Memory B cell (primary cell): ENCODE measurements around the gene IGF2R.

Experiments
- ATAC-seq: fragments of 150-1000 bp; cut with Tn5 transposase; 2 replicates; pipeline ENCODE4 v1.10.0; 2021; ENCODE audit warnings: low read depth, mild to moderate bottlenecking, moderate library complexity
- DNase-seq, 2 donors: peaks; one replicate each; pipeline ENCODE4 v3.0.0; 2022; ENCODE audit warnings: low spot score in 2 of 2
- H3K27ac Mint-ChIP-seq: one replicate; pipeline ENCODE4 v1.8.0; 2022; ENCODE audit warnings: mild to moderate bottlenecking, moderate library complexity, mixed read lengths
- H3K27me3 Mint-ChIP-seq: one replicate; pipeline ENCODE4 v1.8.0; 2022; ENCODE audit warnings: mixed read lengths
- H3K36me3 Mint-ChIP-seq: one replicate; pipeline ENCODE4 v1.8.0; 2022; ENCODE audit warnings: mild to moderate bottlenecking, mixed read lengths
- H3K4me1 Mint-ChIP-seq: one replicate; pipeline ENCODE4 v1.8.0; 2022; ENCODE audit warnings: mixed read lengths
- H3K4me3 Mint-ChIP-seq: one replicate; pipeline ENCODE4 v1.8.0; 2022; ENCODE audit warnings: mild to moderate bottlenecking, moderate library complexity, mixed read lengths
- H3K9me3 Mint-ChIP-seq: one replicate; pipeline ENCODE4 v1.8.0; 2022; ENCODE audit warnings: mixed read lengths

Gene IGF2R

DNA sequence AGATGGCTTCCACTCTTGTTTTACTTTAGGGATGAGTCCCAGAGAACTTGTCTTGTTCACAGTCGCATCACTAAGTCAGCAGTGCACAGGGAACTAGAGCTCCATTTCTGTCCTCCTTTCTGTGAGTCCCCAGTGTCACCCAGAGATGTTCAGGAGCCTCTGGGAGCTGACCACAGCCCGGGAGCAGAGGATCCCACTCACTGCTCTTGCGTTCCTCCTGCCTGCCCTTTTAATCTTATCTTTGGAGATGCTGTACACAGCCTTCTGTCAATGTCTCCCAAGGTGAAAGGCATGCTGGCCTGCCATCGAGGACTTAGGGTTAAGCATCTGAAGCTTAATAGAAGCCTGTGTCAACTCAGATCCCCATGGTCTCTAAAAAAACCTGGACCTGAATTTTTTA lies 71.2 kb downstream of the IGF2R start:
- Mint-ChIP-seq H3K9me3 (no peaks in the 10 kb centered on the region), H3K4me3 (no peak overlapping the region), H3K27ac (no peak overlapping the region), H3K36me3 (peaks cover 34% of the 10 kb centered on the region), H3K27me3 (no peaks in the 10 kb centered on the region), H3K4me1 (peaks cover 4% of the 10 kb centered on the region)
- no peak for DNase-seq
- no peak for ATAC-seq

GRCh38 chr6:160040527-160041264 lies 71.8 kb downstream of the IGF2R start:
- ATAC-seq = no peak
- Mint-ChIP-seq H3K4me1 (peaks cover 2% of the 10 kb centered on the region), H3K27me3 (no peaks in the 10 kb centered on the region), H3K9me3 (no peaks in the 10 kb centered on the region), H3K36me3 (peaks cover 37% of the 10 kb centered on the region), H3K4me3 (no peak overlapping the region), H3K27ac (no peak overlapping the region)
- DNase-seq = no peak

- H3K27ac Mint-ChIP-seq = no peak overlapping the region
- DNase-seq (no peak), ATAC-seq (no peak)
- peaks cover 29% of the 10 kb centered on the region for H3K36me3 Mint-ChIP-seq
- peaks cover 2% of the 10 kb centered on the region for H3K4me1 Mint-ChIP-seq
- H3K27me3 Mint-ChIP-seq = no peaks in the 10 kb centered on the region
- no peak overlapping the region for H3K4me3 Mint-ChIP-seq
- no peaks in the 10 kb centered on the region for H3K9me3 Mint-ChIP-seq
These were observed 72.7 kb downstream of the IGF2R start for GRCh38 chr6:160041608-160042007.

- Mint-ChIP-seq H3K4me1 (peaks cover 2% of the 10 kb centered on the region), H3K9me3 (no peaks in the 10 kb centered on the region), H3K27me3 (no peaks in the 10 kb centered on the region), H3K4me3 (no peak overlapping the region), H3K36me3 (peaks cover 29% of the 10 kb centered on the region), H3K27ac (no peak overlapping the region)
- ATAC-seq (no peak), DNase-seq (no peak)
These were observed 73.3 kb downstream of the IGF2R start for GRCh38 chr6:160042014-160042773.

- DNase-seq (no peak), ATAC-seq (no peak)
- Mint-ChIP-seq H3K27me3 (no peaks in the 10 kb centered on the region), H3K27ac (no peak overlapping the region), H3K4me1 (peaks cover 2% of the 10 kb centered on the region), H3K36me3 (peaks cover 31% of the 10 kb centered on the region), H3K9me3 (no peaks in the 10 kb centered on the region), H3K4me3 (no peak overlapping the region)
These were observed 74.0 kb downstream of the IGF2R start for GRCh38 chr6:160042788-160043301.

GRCh38 chr6:160043784-160044183 lies 74.9 kb downstream of the IGF2R start:
- H3K27me3 Mint-ChIP-seq = no peaks in the 10 kb centered on the region
- ATAC-seq (no peak), DNase-seq (no peak)
- H3K4me1 Mint-ChIP-seq = peaks cover 2% of the 10 kb centered on the region
- H3K27ac Mint-ChIP-seq = no peak overlapping the region
- no peaks in the 10 kb centered on the region for H3K9me3 Mint-ChIP-seq
- H3K4me3 Mint-ChIP-seq = no peak overlapping the region
- peaks cover 31% of the 10 kb centered on the region for H3K36me3 Mint-ChIP-seq

GRCh38 chr6:160044687-160045086 lies 75.8 kb downstream of the IGF2R start:
- H3K4me3 Mint-ChIP-seq = no peak overlapping the region
- ATAC-seq (no peak), DNase-seq (no peak)
- no peaks in the 10 kb centered on the region for H3K27me3 Mint-ChIP-seq
- peaks cover 38% of the 10 kb centered on the region for H3K36me3 Mint-ChIP-seq
- no peaks in the 10 kb centered on the region for H3K4me1 Mint-ChIP-seq
- no peak overlapping the region for H3K27ac Mint-ChIP-seq
- H3K9me3 Mint-ChIP-seq = no peaks in the 10 kb centered on the region

GRCh38 chr6:160048471-160048870 lies 79.6 kb downstream of the IGF2R start:
- no peaks in the 10 kb centered on the region for H3K27me3 Mint-ChIP-seq
- no peak overlapping the region for H3K4me3 Mint-ChIP-seq
- no peak for DNase-seq
- H3K36me3 Mint-ChIP-seq = peaks cover 53% of the 10 kb centered on the region
- peaks cover 2% of the 10 kb centered on the region for H3K9me3 Mint-ChIP-seq
- H3K27ac Mint-ChIP-seq = no peak overlapping the region
- no peak for ATAC-seq
- no peaks in the 10 kb centered on the region for H3K4me1 Mint-ChIP-seq

DNA sequence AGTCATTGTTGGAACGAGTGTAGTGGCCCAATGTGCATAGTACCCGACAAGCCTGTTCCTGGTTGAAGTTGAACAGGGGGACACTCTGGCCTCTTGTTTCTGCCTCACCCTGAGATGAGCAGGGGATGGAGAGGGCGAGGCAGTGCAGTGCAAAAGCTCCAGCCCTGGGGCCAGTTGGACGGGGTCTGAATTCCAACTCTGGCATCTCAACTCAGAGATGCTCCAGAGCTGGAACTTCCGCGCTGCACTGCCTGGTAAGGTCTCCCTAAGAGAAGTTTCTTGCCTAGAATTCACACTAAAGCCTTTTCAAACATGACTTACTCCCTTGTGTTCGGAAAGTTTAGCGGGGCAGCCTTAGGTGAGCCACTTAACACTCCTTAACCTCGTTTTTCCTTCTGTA lies 80.5 kb downstream of the IGF2R start:
- no peak for ATAC-seq
- Mint-ChIP-seq H3K27ac (no peak overlapping the region), H3K27me3 (no peaks in the 10 kb centered on the region)

DNA sequence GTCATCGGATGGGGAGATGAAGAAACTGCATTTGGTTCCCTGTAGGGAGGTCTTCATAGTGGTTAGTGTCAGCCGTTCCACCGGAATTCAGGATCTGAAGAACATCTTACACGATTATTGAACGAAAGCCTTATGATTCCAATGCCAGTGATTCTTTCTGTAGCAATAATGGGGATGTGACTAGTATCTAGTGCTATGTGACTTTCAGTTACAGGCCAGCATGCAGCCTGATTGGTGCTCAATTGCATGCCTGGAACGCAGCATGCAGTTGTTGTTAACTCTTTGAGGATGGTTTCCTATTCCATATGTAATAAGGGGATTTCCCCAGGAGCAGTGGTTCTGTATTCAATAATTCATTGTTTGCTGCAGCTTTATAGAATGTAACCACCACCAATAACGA lies 81.1 kb downstream of the IGF2R start:
- no peak for DNase-seq
- Mint-ChIP-seq H3K4me3 (no peak overlapping the region), H3K27me3 (no peaks in the 10 kb centered on the region), H3K4me1 (no peaks in the 10 kb centered on the region), H3K36me3 (peaks cover 59% of the 10 kb centered on the region), H3K27ac (no peak overlapping the region), H3K9me3 (peaks cover 2% of the 10 kb centered on the region)
- no peak for ATAC-seq

More for the DNA sequence above, 80.5 kb downstream of the IGF2R start:
- Mint-ChIP-seq H3K4me1 (no peaks in the 10 kb centered on the region), H3K4me3 (no peak overlapping the region), H3K36me3 (peaks cover 57% of the 10 kb centered on the region), H3K9me3 (peaks cover 2% of the 10 kb centered on the region)
- no peak for DNase-seq

DNA sequence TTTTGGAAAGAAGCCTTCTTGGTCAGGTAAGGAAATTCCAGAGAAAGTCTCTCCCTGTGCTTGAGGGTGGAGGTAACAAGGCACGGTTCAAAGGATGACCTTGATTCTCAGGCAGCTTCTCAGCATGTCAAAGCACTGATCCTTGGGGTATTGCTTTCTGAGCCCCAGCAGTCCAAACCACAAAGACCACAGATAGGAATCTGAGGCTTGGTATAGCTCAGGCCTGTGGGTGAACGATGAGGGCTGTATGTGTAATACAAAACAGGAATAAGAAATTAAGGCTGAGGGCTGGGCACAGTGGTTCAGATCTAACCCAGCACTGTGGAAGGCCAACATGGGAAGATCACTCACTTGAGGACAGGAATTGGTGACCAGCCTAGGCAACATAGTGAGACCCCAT lies 82.5 kb downstream of the IGF2R start:
- H3K4me1 Mint-ChIP-seq = no peaks in the 10 kb centered on the region
- H3K36me3 Mint-ChIP-seq = peaks cover 57% of the 10 kb centered on the region
- no peak overlapping the region for H3K4me3 Mint-ChIP-seq
- H3K9me3 Mint-ChIP-seq = peaks cover 2% of the 10 kb centered on the region
- ATAC-seq (no peak), DNase-seq (no peak)
- H3K27ac Mint-ChIP-seq = no peak overlapping the region
- no peaks in the 10 kb centered on the region for H3K27me3 Mint-ChIP-seq

- Mint-ChIP-seq H3K9me3 (peaks cover 2% of the 10 kb centered on the region), H3K27ac (no peak overlapping the region), H3K4me3 (no peak overlapping the region), H3K4me1 (no peaks in the 10 kb centered on the region), H3K27me3 (no peaks in the 10 kb centered on the region), H3K36me3 (peaks cover 56% of the 10 kb centered on the region)
- ATAC-seq (no peak), DNase-seq (no peak)
These were observed 85.4 kb downstream of the IGF2R start for GRCh38 chr6:160054271-160054670.

GRCh38 chr6:160054913-160055312 lies 86.0 kb downstream of the IGF2R start:
- Mint-ChIP-seq H3K4me3 (no peak overlapping the region), H3K36me3 (peaks cover 54% of the 10 kb centered on the region), H3K27me3 (no peaks in the 10 kb centered on the region), H3K4me1 (no peaks in the 10 kb centered on the region), H3K9me3 (peaks cover 2% of the 10 kb centered on the region), H3K27ac (no peak overlapping the region)
- DNase-seq = no peak
- ATAC-seq = no peak

DNA sequence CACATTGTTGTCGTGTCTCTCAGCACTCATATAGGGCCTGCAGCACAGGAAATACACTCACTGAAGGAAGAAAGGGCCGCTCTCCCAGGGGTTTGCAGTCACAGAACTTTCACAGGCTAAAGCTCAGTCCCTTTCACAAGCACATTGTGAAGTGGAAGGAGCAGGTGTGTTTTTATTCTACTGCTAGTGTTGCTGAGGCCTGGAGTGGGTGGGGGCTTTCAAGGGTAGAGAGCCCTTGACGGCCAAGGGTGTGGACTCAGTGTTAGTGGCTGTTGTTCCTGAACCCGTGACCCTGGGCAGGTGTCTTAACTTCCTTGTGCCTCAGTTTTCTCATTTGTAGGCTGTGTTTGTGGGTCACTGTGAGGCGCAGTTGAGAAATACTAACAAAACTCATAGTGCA lies 86.5 kb downstream of the IGF2R start:
- peak overlapping the region; percentile 8 for H3K27ac Mint-ChIP-seq
- no peaks in the 10 kb centered on the region for H3K27me3 Mint-ChIP-seq
- H3K36me3 Mint-ChIP-seq = peaks cover 52% of the 10 kb centered on the region
- peaks cover 2% of the 10 kb centered on the region for H3K9me3 Mint-ChIP-seq
- no peak for ATAC-seq
- H3K4me1 Mint-ChIP-seq = no peaks in the 10 kb centered on the region
- no peak for DNase-seq
- no peak overlapping the region for H3K4me3 Mint-ChIP-seq
